GM18873 (cell line): ENCODE results near the gene SIX5.

Experiments
- ATAC-seq: cut with Tn5 transposase; IDR thresholded peaks from one replicate; pipeline ENCODE4 v1.9.1; 2021; ENCODE audit warnings: mild to moderate bottlenecking, moderate library complexity, moderate number of reproducible peaks; ENCODE audit not compliant: unreplicated experiment, low FRiP score

The SIX5 gene

GRCh38 chr19:45778010-45778661 is 9.1 kb upstream of the SIX5 start:
- no peak for ATAC-seq

- no peak for ATAC-seq
These were observed 8.4 kb upstream of the SIX5 start for GRCh38 chr19:45777395-45777961.

- ATAC-seq = no peak
These were observed 5.7 kb upstream of the SIX5 start for GRCh38 chr19:45774765-45775164.

- no peak for ATAC-seq
These were observed 4.3 kb upstream of the SIX5 start for GRCh38 chr19:45773384-45773783.

- ATAC-seq = no peak
These were observed 3.9 kb upstream of the SIX5 start for GRCh38 chr19:45772912-45773311.

GRCh38 chr19:45772130-45772840 is 3.2 kb upstream of the SIX5 start:
- no peak for ATAC-seq

- ATAC-seq = no peak
These were observed 2.4 kb upstream of the SIX5 start for GRCh38 chr19:45771311-45771933.

GRCh38 chr19:45770192-45771101 is 1.4 kb upstream of the SIX5 start:
- ATAC-seq = no peak

GRCh38 chr19:45769821-45770191 is 754 bp upstream of the SIX5 start:
- ATAC-seq = no peak

GRCh38 chr19:45768655-45768983 is 433 bp downstream of the SIX5 start:
- ATAC-seq = no peak

GRCh38 chr19:45767881-45768654 is 984 bp downstream of the SIX5 start:
- ATAC-seq = no peak

- no peak for ATAC-seq
These were observed 1.6 kb downstream of the SIX5 start for GRCh38 chr19:45767410-45767880.

GRCh38 chr19:45766869-45767346 is 2.1 kb downstream of the SIX5 start:
- ATAC-seq = no peak

GRCh38 chr19:45766296-45766868 is 2.7 kb downstream of the SIX5 start:
- ATAC-seq = no peak

GRCh38 chr19:45765702-45766295 is 3.3 kb downstream of the SIX5 start:
- ATAC-seq = no peak

GRCh38 chr19:45764945-45765701 is 3.9 kb downstream of the SIX5 start:
- no peak for ATAC-seq

GRCh38 chr19:45764475-45764874 is 4.6 kb downstream of the SIX5 start:
- no peak for ATAC-seq

- no peak for ATAC-seq
These were observed 5.3 kb downstream of the SIX5 start for GRCh38 chr19:45763691-45764294.
